Urothelium cell line (cell line): Measurements from ENCODE around the gene SMPD4.
"Not testable (repeated sequence)": the region's sequence is repeated elsewhere in the genome, so short reads cannot be mapped to it uniquely, and the experiment has no call there.

Experiments
- DNase-seq: peaks from one replicate; pipeline ENCODE4 v3.0.0; 2011; ENCODE audit warnings: low spot score, mixed read lengths
- FAIRE-seq: peaks from 2 replicates; lab custom pipeline; 2011; peaks lifted over from hg19 to GRCh38; lab: Jason Lieb, UNC

Gene SMPD4, protein sequence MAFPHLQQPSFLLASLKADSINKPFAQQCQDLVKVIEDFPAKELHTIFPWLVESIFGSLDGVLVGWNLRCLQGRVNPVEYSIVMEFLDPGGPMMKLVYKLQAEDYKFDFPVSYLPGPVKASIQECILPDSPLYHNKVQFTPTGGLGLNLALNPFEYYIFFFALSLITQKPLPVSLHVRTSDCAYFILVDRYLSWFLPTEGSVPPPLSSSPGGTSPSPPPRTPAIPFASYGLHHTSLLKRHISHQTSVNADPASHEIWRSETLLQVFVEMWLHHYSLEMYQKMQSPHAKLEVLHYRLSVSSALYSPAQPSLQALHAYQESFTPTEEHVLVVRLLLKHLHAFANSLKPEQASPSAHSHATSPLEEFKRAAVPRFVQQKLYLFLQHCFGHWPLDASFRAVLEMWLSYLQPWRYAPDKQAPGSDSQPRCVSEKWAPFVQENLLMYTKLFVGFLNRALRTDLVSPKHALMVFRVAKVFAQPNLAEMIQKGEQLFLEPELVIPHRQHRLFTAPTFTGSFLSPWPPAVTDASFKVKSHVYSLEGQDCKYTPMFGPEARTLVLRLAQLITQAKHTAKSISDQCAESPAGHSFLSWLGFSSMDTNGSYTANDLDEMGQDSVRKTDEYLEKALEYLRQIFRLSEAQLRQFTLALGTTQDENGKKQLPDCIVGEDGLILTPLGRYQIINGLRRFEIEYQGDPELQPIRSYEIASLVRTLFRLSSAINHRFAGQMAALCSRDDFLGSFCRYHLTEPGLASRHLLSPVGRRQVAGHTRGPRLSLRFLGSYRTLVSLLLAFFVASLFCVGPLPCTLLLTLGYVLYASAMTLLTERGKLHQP

DNA sequence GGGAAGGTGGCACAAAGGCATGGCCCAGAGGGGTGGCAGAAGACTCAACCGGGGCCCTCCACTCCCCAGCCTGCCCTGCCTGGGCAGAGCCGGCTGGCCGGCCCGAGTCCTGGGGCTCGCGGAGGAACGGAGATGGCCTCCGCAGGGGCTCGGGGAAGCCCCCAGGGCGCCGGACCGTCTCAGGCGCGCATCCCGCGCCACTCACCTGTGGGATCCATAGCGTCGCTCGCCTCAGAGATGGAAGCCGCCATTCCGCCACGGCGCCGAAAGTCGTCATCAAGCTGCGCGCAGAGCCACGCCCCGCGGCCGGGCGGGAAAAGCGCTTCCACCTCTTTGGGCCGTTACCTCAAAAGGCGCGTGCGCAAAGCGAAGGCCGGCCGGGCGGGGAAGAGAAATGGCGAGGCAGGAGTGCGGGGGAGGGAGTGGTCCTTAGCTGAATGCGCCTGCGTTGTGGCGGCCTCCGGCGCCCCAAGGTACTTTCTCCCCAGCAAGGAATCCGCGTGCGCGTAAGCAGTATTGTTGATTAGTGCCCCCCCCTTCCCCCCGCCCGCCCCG lies at the start of gene SMPD4:
Gene SMPD4 (minus strand): TSS at position 278 of the 555 bp plus-strand sequence. CDS start 5,010 bp downstream, outside the sequence.
- peak; percentile 93 for DNase-seq
- FAIRE-seq: no peak

DNA sequence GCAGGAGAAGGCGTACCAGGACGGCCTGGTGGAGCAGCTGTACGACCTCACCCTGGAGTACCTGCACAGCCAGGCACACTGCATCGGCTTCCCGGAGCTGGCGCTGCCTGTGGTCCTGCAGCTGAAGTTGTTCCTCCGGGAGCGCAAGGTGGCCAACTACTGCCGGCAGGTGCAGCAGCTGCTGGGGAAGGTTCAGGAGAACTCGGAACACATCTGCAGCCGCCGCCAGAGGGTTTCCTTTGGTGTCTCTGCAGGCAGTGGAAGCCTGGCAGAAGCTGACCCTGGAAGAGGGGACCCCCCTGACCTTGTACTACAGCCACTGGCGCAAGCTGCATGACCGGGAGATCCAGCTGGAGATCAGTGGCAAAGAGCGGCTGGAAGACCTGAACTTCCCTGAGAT lies 49.5 kb upstream of the SMPD4 start:
- not testable (repeated sequence) for FAIRE-seq, DNase-seq

DNA sequence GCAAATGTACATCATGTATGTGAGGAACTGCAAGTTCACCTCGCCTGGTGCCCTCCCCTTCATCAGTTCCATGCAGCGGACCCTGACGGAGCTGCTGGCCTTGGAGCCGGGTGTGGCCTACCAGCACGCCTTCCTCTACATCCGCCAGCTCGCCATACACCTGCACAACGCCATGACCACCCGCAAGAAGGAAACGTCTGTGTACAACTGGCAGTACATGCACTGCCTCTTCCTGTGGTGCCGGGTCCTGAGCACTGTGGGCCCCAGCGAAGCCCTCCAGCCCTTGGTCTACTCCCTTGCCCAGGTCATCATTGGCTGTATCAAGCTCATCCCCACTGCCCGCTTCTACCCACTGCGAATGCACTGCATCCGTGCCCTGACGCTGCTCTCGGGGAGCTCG lies 49.0 kb upstream of the SMPD4 start:
- not testable (repeated sequence) for FAIRE-seq, DNase-seq

DNA sequence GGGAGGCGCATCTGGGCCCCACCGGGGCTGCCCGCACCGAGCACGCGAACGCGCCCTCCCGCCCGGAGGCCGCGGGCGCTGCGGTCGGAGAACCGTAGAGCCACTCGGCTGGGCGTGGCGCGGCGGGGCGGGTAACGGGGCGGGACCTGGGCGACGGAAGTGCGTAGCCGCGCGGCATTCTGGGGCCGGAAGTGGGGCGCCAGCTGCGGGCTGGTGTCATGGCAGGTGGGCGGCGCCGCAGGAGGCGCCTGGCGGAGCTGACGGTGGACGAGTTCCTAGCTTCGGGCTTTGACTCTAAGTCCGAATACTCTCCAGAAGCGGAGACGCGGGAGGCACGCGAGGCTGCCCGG lies 47.7 kb upstream of the SMPD4 start:
- DNase-seq: peak; percentile 85
- FAIRE-seq: not testable (repeated sequence)

DNA sequence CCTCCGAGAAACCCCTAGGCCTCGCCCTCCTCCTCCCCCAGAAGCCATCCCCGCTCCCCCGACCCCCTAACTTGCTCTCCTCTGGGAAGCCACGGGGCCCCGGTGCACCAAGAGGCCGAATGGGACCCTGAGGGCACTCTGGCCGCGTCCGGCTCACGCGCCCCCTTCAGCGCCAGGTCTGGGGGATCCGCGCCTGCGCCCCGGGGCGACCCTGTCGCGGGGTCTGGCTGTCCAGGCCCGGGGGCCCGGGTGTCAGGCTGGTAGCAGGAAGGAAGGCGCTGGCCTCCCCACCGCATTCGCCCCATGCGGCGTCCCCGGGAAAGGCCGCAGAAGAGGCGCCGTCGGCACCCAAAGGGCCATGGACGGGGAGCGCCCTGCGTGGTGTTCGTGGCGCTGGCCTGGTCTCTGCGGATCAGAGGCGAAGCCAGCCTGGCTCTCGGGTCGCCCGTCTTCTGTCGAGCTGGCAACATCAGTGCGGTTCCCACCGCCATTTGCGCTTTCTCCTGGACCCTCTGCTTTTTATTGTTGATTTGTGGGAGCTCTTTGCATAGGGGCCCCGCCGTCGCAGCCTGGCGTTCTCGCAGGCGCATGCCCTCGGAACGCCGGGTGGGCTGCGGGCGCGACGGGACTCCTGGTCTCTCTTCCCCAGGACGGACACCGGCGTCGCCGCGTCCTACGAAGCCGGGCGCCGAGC lies 47.2 kb upstream of the SMPD4 start:
- not testable (repeated sequence) for FAIRE-seq, DNase-seq

DNA sequence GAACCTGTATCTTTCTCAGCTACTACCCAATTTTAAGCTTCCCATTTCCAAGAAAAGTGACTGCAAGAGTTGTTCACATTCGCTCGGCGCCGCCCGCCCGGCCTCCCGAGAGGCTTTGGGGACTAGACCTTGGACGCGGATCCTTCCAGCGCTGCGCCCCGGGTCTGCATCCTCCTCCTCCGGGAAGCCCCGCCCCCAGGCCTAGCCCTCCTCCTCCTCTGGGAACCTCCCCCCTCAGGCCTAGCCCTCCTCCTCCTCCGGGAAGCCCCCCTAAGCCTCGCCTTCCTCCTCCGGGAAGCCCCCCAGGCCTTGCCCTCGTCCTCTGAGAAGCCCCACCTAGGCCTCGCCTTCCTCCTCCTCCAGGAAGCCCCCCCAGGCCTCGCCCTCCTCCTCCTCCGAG lies 46.6 kb upstream of the SMPD4 start:
- DNase-seq, FAIRE-seq: not testable (repeated sequence)

DNA sequence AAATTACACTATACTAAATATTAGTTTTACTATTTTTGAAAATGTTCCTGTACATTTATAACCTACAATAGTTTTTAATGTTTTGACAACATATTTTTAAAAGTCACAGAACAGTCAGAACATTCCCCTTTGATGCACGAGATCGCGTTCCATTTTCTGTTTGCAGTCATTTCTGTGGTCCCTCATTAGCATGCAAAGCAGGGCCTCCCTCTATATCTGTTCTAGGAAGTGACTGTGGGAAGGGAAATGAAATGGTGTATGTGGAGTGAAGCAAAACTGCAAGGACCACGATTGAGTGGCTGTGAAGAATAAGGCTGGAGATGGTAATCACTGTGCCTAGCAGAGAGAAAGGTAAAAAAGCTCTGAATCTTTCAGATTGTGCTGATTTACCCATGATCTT lies 41.1 kb upstream of the SMPD4 start:
- FAIRE-seq: peak; percentile 20
- not testable (repeated sequence) for DNase-seq

DNA sequence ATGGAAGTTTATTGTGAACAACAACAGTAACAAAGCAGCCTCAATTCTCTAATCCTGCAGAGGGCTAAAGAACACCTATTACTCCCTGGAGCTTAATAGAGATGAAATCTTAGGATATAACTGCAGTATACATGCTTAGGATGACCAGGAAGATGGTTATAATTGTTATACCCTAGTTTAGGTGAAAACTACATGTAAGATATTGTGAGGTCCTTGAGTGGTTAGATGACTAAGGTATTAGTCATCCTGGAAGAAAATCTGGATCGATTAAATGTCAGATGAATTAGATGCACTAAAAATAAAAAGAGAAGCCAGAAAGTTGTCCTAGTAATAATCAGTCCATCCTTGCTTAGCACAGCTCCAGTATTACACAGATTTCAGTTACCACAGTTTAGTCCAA lies 39.1 kb upstream of the SMPD4 start:
- DNase-seq, FAIRE-seq: not testable (repeated sequence)

DNA sequence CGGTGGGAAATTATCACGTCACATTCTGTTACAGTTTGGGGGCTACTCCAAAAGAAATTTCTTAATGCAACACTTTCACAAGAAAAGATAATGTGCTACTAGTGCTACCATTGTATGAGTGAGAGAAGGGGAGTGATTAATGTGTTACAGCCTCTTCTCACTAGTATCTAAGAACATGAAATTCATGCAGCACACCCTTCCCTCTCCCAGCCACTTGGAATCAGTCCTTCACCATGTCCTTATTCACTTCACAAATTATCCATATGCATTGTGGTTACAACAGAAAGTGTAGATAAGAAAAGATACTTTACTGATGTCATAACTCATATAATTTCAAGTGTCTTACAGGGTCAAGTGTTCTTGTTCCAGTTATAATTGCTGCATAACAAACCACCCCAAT lies 37.7 kb upstream of the SMPD4 start:
- DNase-seq: not testable (repeated sequence)

DNA sequence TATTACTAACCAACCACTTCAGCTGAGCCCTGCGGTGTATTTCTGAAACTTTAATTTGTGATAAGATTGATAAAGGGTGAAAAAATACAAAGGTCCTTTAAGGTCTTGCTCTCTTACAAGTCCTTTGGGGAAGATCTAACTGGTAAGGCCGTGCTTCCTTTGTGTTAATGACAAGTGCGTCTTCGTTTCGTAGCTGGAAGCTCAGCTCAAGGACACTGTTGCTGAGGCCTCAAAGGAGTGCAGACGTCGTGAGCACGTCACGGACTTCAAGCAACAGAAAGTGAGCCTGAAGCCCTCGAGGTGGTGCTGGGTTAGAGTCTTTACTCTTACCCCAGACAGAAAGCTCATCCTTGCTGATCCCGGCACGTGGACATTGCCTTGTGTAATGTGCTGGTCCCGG lies 25.6 kb upstream of the SMPD4 start:
- FAIRE-seq: peak; percentile 17
- not testable (repeated sequence) for DNase-seq

More for the DNA sequence above, 37.7 kb upstream of the SMPD4 start:
- FAIRE-seq: peak; percentile 27

DNA sequence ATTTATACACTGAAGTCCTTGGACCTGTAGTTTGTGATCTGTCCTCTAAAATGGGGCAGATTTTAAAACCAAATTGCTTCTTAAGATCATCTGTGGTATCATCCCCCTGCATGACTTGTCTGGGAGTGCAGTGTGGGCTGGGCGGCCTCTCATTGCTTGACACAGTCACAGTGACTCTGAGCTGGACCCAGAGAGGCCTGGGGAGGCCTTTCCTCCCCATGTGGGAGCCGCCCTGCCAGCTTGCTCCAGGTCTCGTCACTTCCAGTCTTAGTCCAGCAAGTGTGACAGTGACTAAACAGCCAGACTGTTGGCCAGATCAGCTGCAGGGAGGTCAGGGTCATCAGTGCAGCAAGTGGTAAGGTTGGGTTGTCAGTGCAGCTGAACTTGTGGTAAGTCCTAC lies 21.7 kb upstream of the SMPD4 start:
- FAIRE-seq, DNase-seq: not testable (repeated sequence)

DNA sequence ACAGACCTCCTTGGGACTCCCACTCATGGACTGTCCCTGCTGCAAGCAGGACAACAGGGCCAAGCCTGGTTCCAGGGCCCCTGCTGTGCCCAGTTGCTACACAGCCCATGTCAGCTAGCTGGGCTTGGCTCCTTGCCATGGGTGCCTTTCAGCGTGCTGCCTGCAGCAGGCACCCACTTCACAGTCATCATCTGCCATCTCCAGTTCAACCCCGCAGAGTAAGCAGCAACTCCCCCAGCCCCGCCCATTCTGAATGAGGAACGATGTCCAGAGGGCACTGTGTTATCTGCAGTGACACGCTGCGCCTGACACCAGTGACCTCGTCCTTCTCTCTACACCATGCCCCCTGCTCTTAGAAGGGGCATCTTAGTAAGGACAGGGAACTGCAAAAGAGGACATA lies 21.1 kb upstream of the SMPD4 start:
- DNase-seq: not testable (repeated sequence)
- peak; percentile 76 for FAIRE-seq

DNA sequence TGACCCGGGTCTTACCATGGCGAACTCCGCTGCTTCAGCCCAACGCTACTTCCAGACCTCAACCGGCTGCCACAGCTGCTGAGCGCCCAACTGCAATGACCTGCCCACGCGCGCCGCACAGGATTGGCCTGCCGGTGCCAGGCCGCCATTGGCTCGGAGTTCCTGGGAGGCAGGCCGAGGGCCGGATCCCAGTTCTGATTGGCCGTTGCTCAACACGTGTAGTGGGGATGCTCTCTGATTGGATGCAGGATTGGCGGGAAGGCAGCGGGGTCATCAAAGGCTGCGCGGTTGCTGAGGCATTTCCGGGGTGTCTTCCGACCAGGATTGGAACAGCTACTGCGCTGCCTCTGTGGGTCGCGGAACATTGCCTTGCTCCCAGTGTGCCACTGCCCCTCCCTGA lies 16.9 kb upstream of the SMPD4 start, which contains the start of gene TUBA3E:
Gene TUBA3E (minus strand): TSS at position 97 of the 400 bp plus-strand sequence. CDS start 79 bp downstream, at position 18.
- no peak for FAIRE-seq
- no peak for DNase-seq

DNA sequence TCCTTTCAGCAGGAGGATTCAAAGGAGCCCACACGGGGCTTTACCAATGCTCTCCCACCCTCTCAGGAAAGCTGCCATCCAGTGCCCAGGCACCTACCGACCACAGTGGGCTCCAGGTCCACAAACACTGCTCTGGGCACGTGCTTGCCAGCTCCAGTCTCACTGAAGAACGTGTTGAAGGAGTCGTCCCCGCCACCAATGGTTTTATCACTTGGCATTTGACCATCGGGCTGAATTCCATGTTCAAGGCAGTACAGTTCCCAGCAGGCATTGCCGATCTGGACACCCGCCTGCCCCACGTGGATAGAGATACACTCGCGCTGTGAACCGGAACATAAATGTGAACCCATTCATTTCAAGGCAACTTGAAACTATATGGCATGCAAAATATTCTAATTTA lies 14.7 kb upstream of the SMPD4 start:
- DNase-seq: not testable (repeated sequence)
- FAIRE-seq: peak; percentile 72

DNA sequence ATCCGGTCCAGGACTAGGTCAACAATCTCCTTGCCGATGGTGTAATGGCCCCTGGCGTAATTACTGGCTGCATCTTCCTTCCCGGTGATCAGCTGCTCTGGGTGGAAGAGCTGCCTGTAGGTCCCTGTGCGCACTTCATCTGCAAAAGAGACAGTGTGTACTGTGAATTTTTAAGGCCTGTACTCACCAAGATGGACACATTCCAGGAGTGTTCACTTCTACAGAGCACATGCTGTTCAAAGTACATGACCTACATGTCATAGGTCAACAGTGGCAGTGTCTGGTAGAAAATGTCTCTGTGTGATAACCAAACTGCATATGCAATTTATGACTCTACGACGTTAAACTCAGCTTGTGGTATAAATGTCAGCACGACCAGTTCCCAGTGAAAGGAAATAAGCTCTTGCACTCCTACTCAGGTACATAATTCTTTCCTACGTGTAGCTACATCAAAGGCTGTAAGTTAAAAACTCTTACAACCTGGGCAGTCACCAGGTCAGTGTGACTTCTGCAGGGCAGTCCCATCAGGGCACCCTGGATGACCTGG lies 13.8 kb upstream of the SMPD4 start:
- not testable (repeated sequence) for DNase-seq
- peak; percentile 46 for FAIRE-seq

DNA sequence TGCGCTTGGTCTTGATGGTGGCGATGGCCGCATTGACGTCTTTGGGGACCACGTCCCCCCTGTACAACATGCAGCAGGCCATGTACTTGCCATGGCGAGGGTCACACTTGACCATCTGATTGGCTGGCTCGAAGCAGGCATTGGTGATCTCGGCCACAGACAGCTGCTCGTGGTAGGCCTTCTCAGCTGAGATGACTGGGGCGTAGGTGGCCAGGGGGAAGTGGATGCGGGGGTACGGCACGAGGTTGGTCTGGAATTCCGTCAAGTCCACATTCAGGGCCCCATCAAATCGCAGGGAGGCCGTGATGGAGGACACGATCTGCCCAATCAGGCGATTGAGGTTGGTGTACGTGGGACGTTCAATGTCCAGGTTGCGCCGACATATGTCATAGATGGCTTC lies 12.4 kb upstream of the SMPD4 start:
- not testable (repeated sequence) for DNase-seq, FAIRE-seq

DNA sequence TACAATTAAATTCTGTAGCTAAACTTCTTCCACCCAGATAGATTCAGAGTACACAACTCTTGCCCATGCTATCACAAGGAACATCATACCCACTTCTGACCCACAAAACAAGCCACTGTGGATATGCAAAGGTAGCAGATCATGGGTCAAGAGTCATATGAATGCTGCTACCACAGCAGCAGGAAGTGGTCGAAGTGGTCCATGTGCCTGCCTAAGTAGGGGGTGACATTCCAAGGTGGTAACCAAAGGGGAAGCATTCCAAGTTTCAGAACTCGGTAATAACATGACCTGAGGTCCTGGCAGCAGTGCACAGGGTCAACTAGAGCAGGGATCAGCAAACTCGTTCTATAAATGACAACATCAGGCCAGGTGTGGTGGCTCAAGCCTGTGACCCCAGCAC lies 11.0 kb upstream of the SMPD4 start:
- DNase-seq: not testable (repeated sequence)
- peak; percentile 58 for FAIRE-seq

DNA sequence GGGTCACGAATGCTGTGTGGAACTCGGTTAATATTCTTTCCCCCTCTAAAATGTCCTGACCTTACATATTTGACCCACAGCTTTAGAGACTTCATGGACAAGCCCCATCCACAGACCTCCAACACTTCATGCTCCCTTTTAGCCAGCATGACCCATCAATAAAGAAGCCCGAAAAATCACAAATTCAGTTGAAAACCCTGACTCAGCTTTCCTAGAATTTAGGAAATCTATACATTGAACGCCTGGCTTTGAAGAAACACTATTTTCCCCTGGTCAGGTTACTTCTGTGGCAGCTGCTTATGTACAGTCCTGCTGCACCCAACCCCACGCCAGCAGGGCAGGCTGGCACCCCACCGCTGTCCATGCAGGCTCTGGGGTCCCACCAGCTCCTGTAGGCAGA lies 9.9 kb upstream of the SMPD4 start:
- FAIRE-seq, DNase-seq: not testable (repeated sequence)

DNA sequence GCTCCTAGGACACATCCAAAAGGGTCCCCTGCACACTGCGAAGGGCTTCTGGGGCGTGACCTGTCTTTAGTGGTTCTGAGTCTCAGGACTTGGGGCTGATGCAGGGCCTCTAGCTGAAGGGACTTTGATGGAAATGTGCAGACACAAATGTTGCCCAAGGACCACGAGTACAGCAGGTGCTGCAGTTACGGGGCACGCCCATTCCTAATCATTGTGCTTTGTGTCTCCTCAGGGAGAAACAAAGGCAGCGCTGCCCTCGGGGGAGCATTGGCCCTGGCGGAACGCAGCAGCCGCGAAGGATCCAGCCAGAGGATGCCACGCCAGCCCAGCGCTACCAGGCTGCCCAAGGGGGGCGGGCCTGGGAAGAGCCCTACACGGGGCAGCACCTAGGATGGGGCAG lies 8.8 kb upstream of the SMPD4 start:
- DNase-seq: no peak
- FAIRE-seq: no peak

DNA sequence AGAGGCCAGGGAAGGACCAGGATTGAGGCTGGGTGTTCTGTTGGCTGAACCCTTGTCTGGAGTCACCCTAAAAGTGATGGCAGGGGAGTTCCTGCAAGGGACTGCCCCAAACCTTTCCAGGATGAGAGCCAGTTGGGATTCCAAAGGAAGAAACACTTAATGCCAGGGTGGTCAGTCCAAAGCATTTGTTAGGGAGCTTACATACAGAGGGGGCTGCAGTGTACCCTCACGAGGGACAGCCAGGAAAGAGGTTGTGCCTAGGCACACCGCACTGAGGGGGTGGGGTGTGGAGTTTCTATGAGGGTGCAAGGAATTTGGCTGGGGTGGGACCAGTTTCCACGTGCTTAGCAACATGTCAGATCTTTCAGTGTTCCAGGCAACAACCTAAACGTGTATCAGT lies 7.6 kb upstream of the SMPD4 start:
- not testable (repeated sequence) for FAIRE-seq, DNase-seq
